Mesenchymal stem cell (in vitro differentiated cells and primary cell): Measurements from ENCODE around the gene HS6ST2.

Source experiments
- DNase-seq: peaks from one replicate; pipeline ENCODE4 v3.0.0-alpha.2; 2013
- H2AFZ ChIP-seq: one replicate; pipeline ENCODE4 v1.6.1; 2013; ENCODE audit warnings: low read depth, mild to moderate bottlenecking, control low read depth, inconsistent platforms, low read length, moderate library complexity
- H2AK5ac ChIP-seq: 2 replicates; pipeline ENCODE4 v1.6.1; 2013; ENCODE audit warnings: low read length, moderate library complexity, mild to moderate bottlenecking, inconsistent platforms; ENCODE audit not compliant: severe bottlenecking
- H2BK120ac ChIP-seq: one replicate; pipeline ENCODE4 v1.6.1; 2013; ENCODE audit warnings: low read depth, mild to moderate bottlenecking, inconsistent platforms, low read length, moderate library complexity
- H2BK12ac ChIP-seq, 2 experiments: one replicate each; pipeline ENCODE4 v1.6.1; 2013; ENCODE audit warnings: inconsistent platforms in 2 of 2, low read length in 2 of 2, mild to moderate bottlenecking in 2 of 2, moderate library complexity in 2 of 2, control low read depth in 1 of 2
- H2BK15ac ChIP-seq: one replicate; pipeline ENCODE4 v1.6.1; 2013; ENCODE audit warnings: mild to moderate bottlenecking, low read depth, inconsistent platforms; ENCODE audit not compliant: poor library complexity, severe bottlenecking
- H2BK5ac ChIP-seq: 2 replicates; pipeline ENCODE4 v1.6.1; 2013; ENCODE audit warnings: low read depth, mild to moderate bottlenecking, low read length, control low read depth, inconsistent platforms; ENCODE audit not compliant: poor library complexity, severe bottlenecking
- H3K14ac ChIP-seq, 2 experiments: one replicate each; pipeline ENCODE4 v1.6.1; 2013; ENCODE audit warnings: inconsistent platforms in 2 of 2, low read length in 2 of 2, control low read depth in 1 of 2, mild to moderate bottlenecking in 1 of 2, moderate library complexity in 1 of 2
- H3K18ac ChIP-seq, 2 experiments: one replicate each; pipeline ENCODE4 v1.6.1; 2013; ENCODE audit warnings: inconsistent platforms in 2 of 2, low read length in 2 of 2, control low read depth in 1 of 2, low read depth in 1 of 2, mild to moderate bottlenecking in 1 of 2
- H3K23ac ChIP-seq, 2 experiments: one replicate each; pipeline ENCODE4 v1.6.1; 2013; ENCODE audit warnings: inconsistent platforms in 2 of 2, low read length in 2 of 2, mild to moderate bottlenecking in 2 of 2, moderate library complexity in 2 of 2, control low read depth in 1 of 2
- H3K27ac ChIP-seq: 2 replicates; pipeline ENCODE4 v1.5.1; 2013; ENCODE audit warnings: mild to moderate bottlenecking, moderate library complexity, low read length, control low read depth, inconsistent platforms; ENCODE audit not compliant: poor library complexity, severe bottlenecking
- H3K27me3 ChIP-seq, 2 experiments: 2 replicates each; pipeline versions ENCODE4 v1.6.1 to v1.7.0; 2013; ENCODE audit warnings: low read length in 2 of 2, mild to moderate bottlenecking in 2 of 2, moderate library complexity in 2 of 2, control low read depth in 1 of 2, inconsistent platforms in 1 of 2; ENCODE audit not compliant: control insufficient read depth in 1 of 2, insufficient read depth in 1 of 2
- H3K36me3 ChIP-seq, 2 experiments: 2 replicates each; pipeline versions ENCODE4 v1.6.1 to v1.7.0; 2013; ENCODE audit warnings: low read length in 2 of 2, control low read depth in 1 of 2, inconsistent platforms in 1 of 2, low read depth in 1 of 2, mild to moderate bottlenecking in 1 of 2; ENCODE audit not compliant: insufficient read depth in 2 of 2, control insufficient read depth in 1 of 2
- H3K4ac ChIP-seq, 2 experiments: one replicate each; pipeline ENCODE4 v1.6.1; 2013; ENCODE audit warnings: inconsistent platforms in 2 of 2, low read length in 2 of 2, mild to moderate bottlenecking in 2 of 2, moderate library complexity in 2 of 2, control low read depth in 1 of 2, low read depth in 1 of 2
- H3K4me1 ChIP-seq: 2 replicates; pipeline ENCODE4 v1.6.1; 2013; ENCODE audit warnings: low read depth, low read length, control low read depth; ENCODE audit not compliant: control insufficient read depth, insufficient read depth
- H3K4me2 ChIP-seq: 2 replicates; pipeline ENCODE4 v1.6.1; 2013; ENCODE audit warnings: low read length, mild to moderate bottlenecking, inconsistent platforms; ENCODE audit not compliant: poor library complexity, severe bottlenecking
- H3K4me3 ChIP-seq, 2 experiments: 2 replicates each; pipeline versions ENCODE4 v1.5.1 to v1.7.0; 2013; ENCODE audit warnings: low read length in 2 of 2, mild to moderate bottlenecking in 2 of 2, control low read depth in 1 of 2, low read depth in 1 of 2; ENCODE audit not compliant: insufficient read depth in 1 of 2
- H3K79me1 ChIP-seq: replicated peaks from 2 replicates; pipeline ENCODE4 v1.6.1; 2013; ENCODE audit warnings: mild to moderate bottlenecking, control low read depth, low read length, inconsistent platforms; ENCODE audit not compliant: poor library complexity, severe bottlenecking
- H3K9ac ChIP-seq: 2 replicates; pipeline ENCODE4 v1.7.0; 2013; ENCODE audit warnings: mild to moderate bottlenecking, low read length, moderate library complexity
- H3K9me3 ChIP-seq: 2 replicates; pipeline ENCODE4 v1.7.0; 2013; ENCODE audit warnings: mild to moderate bottlenecking, low read length; ENCODE audit not compliant: control insufficient read depth
- H4K8ac ChIP-seq: one replicate; pipeline ENCODE4 v1.6.1; 2013; ENCODE audit warnings: inconsistent platforms, mild to moderate bottlenecking, low read length, moderate library complexity
- H4K91ac ChIP-seq: one replicate; pipeline ENCODE4 v1.6.1; 2013; ENCODE audit warnings: mild to moderate bottlenecking, low read length, inconsistent platforms
- WGBS: methylation state at CpG from one replicate; pipeline ENCODE4 v1.1.7; 2013; ENCODE audit warnings: mixed read lengths; 5-methylcytosine and 5-hydroxymethylcytosine counted together

HS6ST2 gene

GRCh38 chrX:132748268-132748667 lies 210.2 kb downstream of the HS6ST2 start:
- H2BK12ac ChIP-seq: no peak overlapping the region
- WGBS: 90% methylated on average over 5 of the region's 5 CpGs
- no peak overlapping the region for H3K4me3 ChIP-seq
- H2AFZ ChIP-seq: no peak overlapping the region
- no peak overlapping the region for H2BK120ac ChIP-seq
- H3K4me2 ChIP-seq: no peak overlapping the region
- no peak overlapping the region for H2AK5ac ChIP-seq
- no peak overlapping the region for H3K18ac ChIP-seq
- peaks cover 0 to 61% of the 10 kb centered on the region in 2 experiments for H3K27me3 ChIP-seq
- no peak overlapping the region for H4K8ac ChIP-seq
- H3K4me1 ChIP-seq: peaks cover 1% of the 10 kb centered on the region
- no peak overlapping the region for H2BK5ac ChIP-seq
- no peak overlapping the region for H3K14ac ChIP-seq
- no peak overlapping the region for H3K9ac ChIP-seq
- no peaks in the 10 kb centered on the region for H3K36me3 ChIP-seq
- H3K27ac ChIP-seq: no peak overlapping the region
- no peak overlapping the region for H4K91ac ChIP-seq
- H3K79me1 ChIP-seq: no peaks in the 10 kb centered on the region
- no peak for DNase-seq
- no peak overlapping the region for H3K23ac ChIP-seq
- H2BK15ac ChIP-seq: no peak overlapping the region
- H3K4ac ChIP-seq: no peak overlapping the region
- no peaks in the 10 kb centered on the region for H3K9me3 ChIP-seq

DNA sequence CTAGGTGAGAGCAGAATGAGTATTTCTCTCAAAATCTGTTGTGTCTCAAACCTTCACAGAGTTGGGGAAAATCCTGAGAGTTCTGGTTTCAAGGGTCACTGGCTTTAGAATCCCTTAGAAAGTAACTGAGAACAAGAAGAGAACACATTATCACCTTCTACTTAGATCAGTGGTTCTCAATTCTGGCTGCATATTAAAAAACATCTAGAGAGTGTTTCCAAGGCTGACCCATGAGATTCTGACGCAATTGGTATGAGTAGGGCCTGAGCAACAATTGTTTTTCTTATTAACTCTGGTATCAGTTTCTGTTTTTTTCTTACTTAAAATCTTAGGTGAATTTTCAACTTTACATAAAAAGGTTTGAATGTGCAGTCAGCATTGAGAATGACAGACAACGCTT lies 212.8 kb downstream of the HS6ST2 start:
- H2AFZ ChIP-seq: no peak overlapping the region
- no peak overlapping the region for H3K23ac ChIP-seq
- no peak overlapping the region for H3K9ac ChIP-seq
- no peaks in the 10 kb centered on the region for H3K79me1 ChIP-seq
- H2BK120ac ChIP-seq: no peak overlapping the region
- no peak overlapping the region for H3K14ac ChIP-seq
- no peak overlapping the region for H3K4me3 ChIP-seq
- no peak overlapping the region for H2AK5ac ChIP-seq
- H3K27me3 ChIP-seq: peaks cover 0 to 57% of the 10 kb centered on the region in 2 experiments
- H2BK15ac ChIP-seq: no peak overlapping the region
- H3K9me3 ChIP-seq: no peaks in the 10 kb centered on the region
- no peaks in the 10 kb centered on the region for H3K4me1 ChIP-seq
- H3K18ac ChIP-seq: no peak overlapping the region
- H2BK12ac ChIP-seq: no peak overlapping the region
- H4K8ac ChIP-seq: no peak overlapping the region
- no peak overlapping the region for H2BK5ac ChIP-seq
- H3K36me3 ChIP-seq: no peaks in the 10 kb centered on the region
- no peak overlapping the region for H4K91ac ChIP-seq
- H3K4ac ChIP-seq: no peak overlapping the region
- H3K27ac ChIP-seq: no peak overlapping the region
- H3K4me2 ChIP-seq: no peak overlapping the region
- DNase-seq: no peak
- WGBS: no CpG with 5 or more reads among the region's 2 CpGs

DNA sequence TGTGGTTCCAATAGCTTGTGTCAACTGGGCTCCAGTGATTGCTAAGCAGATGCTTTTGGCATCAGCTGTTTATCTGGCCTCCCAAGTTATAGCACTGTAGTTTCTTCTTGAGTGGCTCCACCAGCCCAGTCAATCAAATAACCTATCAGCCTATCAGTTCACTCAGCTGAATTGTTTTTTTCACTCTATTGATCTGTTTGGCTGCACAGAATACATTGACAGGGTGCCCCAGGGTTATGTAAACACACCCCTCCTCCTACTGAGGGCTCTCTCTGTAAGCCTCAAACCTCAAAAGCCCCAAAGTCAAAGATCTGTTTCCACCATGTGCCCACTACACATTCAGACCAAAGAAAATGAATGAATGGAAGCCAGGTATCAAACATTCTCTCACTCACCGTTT lies 214.0 kb downstream of the HS6ST2 start:
- Histone ChIP-seq H3K14ac (no peak overlapping the region), H2BK5ac (no peak overlapping the region), H3K9ac (no peak overlapping the region), H3K23ac (no peak overlapping the region), H2BK120ac (no peak overlapping the region), H3K4me2 (no peak overlapping the region), H3K27ac (no peak overlapping the region), H2AFZ (no peak overlapping the region), H2AK5ac (no peak overlapping the region), H3K79me1 (no peaks in the 10 kb centered on the region), H4K91ac (no peak overlapping the region), H3K4ac (no peak overlapping the region), H2BK15ac (no peak overlapping the region), H4K8ac (no peak overlapping the region), H3K9me3 (no peaks in the 10 kb centered on the region), H3K4me1 (no peaks in the 10 kb centered on the region), H3K18ac (no peak overlapping the region), H2BK12ac (no peak overlapping the region), H3K27me3 (peaks cover 0 to 60% of the 10 kb centered on the region in 2 experiments), H3K36me3 (no peaks in the 10 kb centered on the region), H3K4me3 (no peak overlapping the region)
- WGBS: no CpG with 5 or more reads among the region's 1 CpG
- DNase-seq: no peak

GRCh38 chrX:132743086-132743485 lies 215.3 kb downstream of the HS6ST2 start:
- Histone ChIP-seq H2BK15ac (no peak overlapping the region), H3K14ac (no peak overlapping the region), H3K4ac (no peak overlapping the region), H2AFZ (no peak overlapping the region), H4K91ac (no peak overlapping the region), H2BK12ac (no peak overlapping the region), H2AK5ac (no peak overlapping the region), H3K79me1 (no peaks in the 10 kb centered on the region), H3K9ac (no peak overlapping the region), H3K4me3 (no peak overlapping the region), H3K18ac (no peak overlapping the region), H2BK5ac (no peak overlapping the region), H2BK120ac (no peak overlapping the region), H3K4me1 (no peaks in the 10 kb centered on the region), H3K36me3 (no peaks in the 10 kb centered on the region), H3K4me2 (no peak overlapping the region), H4K8ac (no peak overlapping the region), H3K27me3 (peaks cover 0 to 61% of the 10 kb centered on the region in 2 experiments), H3K27ac (no peak overlapping the region), H3K9me3 (no peaks in the 10 kb centered on the region), H3K23ac (no peak overlapping the region)
- no peak for DNase-seq
- WGBS: 86% methylated on average over 2 of the region's 3 CpGs
